H7 (cell line): Measurements from ENCODE around the gene PTPRT. TPM values are rescaled to one million over a fixed set of nuclear protein-coding genes. Genes with fewer than 3 reads are reported as not detected.
A peak's percentile ranks its signal among the peaks of the same experiment; 100 is the strongest.

Experiments used
- DNase-seq: peaks from one replicate; pipeline ENCODE4 v3.0.0; 2012
- H3K27me3 ChIP-seq: 2 replicates; pipeline ENCODE4 v1.6.0; 2011; ENCODE audit warnings: mild to moderate bottlenecking, low read length; ENCODE audit not compliant: control insufficient read depth, insufficient read depth
- H3K36me3 ChIP-seq: replicated peaks from 2 replicates; pipeline ENCODE4 v1.5.1; 2011; ENCODE audit warnings: low read length; ENCODE audit not compliant: control insufficient read depth, insufficient read depth
- H3K4me3 ChIP-seq: 2 replicates; pipeline ENCODE4 v1.5.1; 2011; ENCODE audit warnings: low read depth, mild to moderate bottlenecking, control low read depth, low read length, moderate library complexity; ENCODE audit not compliant: insufficient read depth
- total RNA-seq: library from RNA; depleted of rRNA; stranded (reverse); fragments of >200 nt; shearing (Covaris generic); gene quantifications from 2 replicates; pipeline ENCODE4 v1.2.3, GENCODE V29; 2014

Gene PTPRT
- total RNA-seq, 1 experiment from 2014 or later: 0.07 TPM

- no peak overlapping the region for H3K4me3 ChIP-seq
- peaks cover 4% of the 10 kb centered on the region; the same call in 1 of the 2 replicates for H3K27me3 ChIP-seq
- H3K36me3 ChIP-seq: no peaks in the 10 kb centered on the region
- DNase-seq: no peak
Observed at GRCh38 chr20:42181064-42181463, 1008.6 kb downstream of the PTPRT start.

GRCh38 chr20:42179768-42180167, 1009.9 kb downstream of the PTPRT start:
- H3K36me3 ChIP-seq: no peaks in the 10 kb centered on the region
- no peak for DNase-seq

GRCh38 chr20:42173440-42173839, 1016.3 kb downstream of the PTPRT start:
- H3K27me3 ChIP-seq: peaks cover 2% of the 10 kb centered on the region; the same call in 1 of the 2 replicates
- DNase-seq: no peak
- no peaks in the 10 kb centered on the region for H3K36me3 ChIP-seq
- no peak overlapping the region for H3K4me3 ChIP-seq

More at GRCh38 chr20:42179768-42180167, 1009.9 kb downstream of the PTPRT start:
- peaks cover 3% of the 10 kb centered on the region; the same call in 1 of the 2 replicates for H3K27me3 ChIP-seq
- no peak overlapping the region for H3K4me3 ChIP-seq

- Histone ChIP-seq H3K4me3 (no peak overlapping the region), H3K27me3 (no peaks in the 10 kb centered on the region; the same call in 1 of the 2 replicates), H3K36me3 (no peaks in the 10 kb centered on the region)
- DNase-seq: no peak
Observed at GRCh38 chr20:42164121-42164890, 1025.4 kb downstream of the PTPRT start.

- Histone ChIP-seq H3K4me3 (no peak overlapping the region), H3K27me3 (no peaks in the 10 kb centered on the region), H3K36me3 (no peaks in the 10 kb centered on the region)
- DNase-seq: peak; percentile 16
Observed at GRCh38 chr20:42161228-42161829, 1028.4 kb downstream of the PTPRT start.

GRCh38 chr20:42159808-42160207, 1029.9 kb downstream of the PTPRT start:
- DNase-seq: no peak
- Histone ChIP-seq H3K27me3 (no peaks in the 10 kb centered on the region), H3K36me3 (no peaks in the 10 kb centered on the region), H3K4me3 (no peak overlapping the region)

GRCh38 chr20:42158272-42158671, 1031.4 kb downstream of the PTPRT start:
- Histone ChIP-seq H3K36me3 (no peaks in the 10 kb centered on the region), H3K27me3 (no peaks in the 10 kb centered on the region), H3K4me3 (no peak overlapping the region)
- no peak for DNase-seq

- H3K27me3 ChIP-seq: no peaks in the 10 kb centered on the region
- H3K4me3 ChIP-seq: no peak overlapping the region
Observed at GRCh38 chr20:42155586-42155985, 1034.1 kb downstream of the PTPRT start.

GRCh38 chr20:42152575-42152974, 1037.1 kb downstream of the PTPRT start:
- no peak for DNase-seq
- H3K36me3 ChIP-seq: no peaks in the 10 kb centered on the region
- H3K27me3 ChIP-seq: no peaks in the 10 kb centered on the region
- H3K4me3 ChIP-seq: no peak overlapping the region

More at GRCh38 chr20:42155586-42155985, 1034.1 kb downstream of the PTPRT start:
- no peak for DNase-seq
- H3K36me3 ChIP-seq: no peaks in the 10 kb centered on the region

- Histone ChIP-seq H3K4me3 (no peak overlapping the region), H3K27me3 (no peaks in the 10 kb centered on the region), H3K36me3 (no peaks in the 10 kb centered on the region)
- no peak for DNase-seq
Observed at GRCh38 chr20:42150230-42150629, 1039.5 kb downstream of the PTPRT start.

GRCh38 chr20:42138729-42139128, 1051.0 kb downstream of the PTPRT start:
- no peak overlapping the region for H3K4me3 ChIP-seq
- no peaks in the 10 kb centered on the region for H3K36me3 ChIP-seq
- no peak for DNase-seq
- H3K27me3 ChIP-seq: no peaks in the 10 kb centered on the region

- no peak overlapping the region for H3K4me3 ChIP-seq
- no peak for DNase-seq
- no peaks in the 10 kb centered on the region for H3K27me3 ChIP-seq
- no peaks in the 10 kb centered on the region for H3K36me3 ChIP-seq
Observed at GRCh38 chr20:42134265-42135098, 1055.2 kb downstream of the PTPRT start.

GRCh38 chr20:42130810-42131596, 1058.7 kb downstream of the PTPRT start:
- Histone ChIP-seq H3K27me3 (no peaks in the 10 kb centered on the region; the same call in 1 of the 2 replicates), H3K4me3 (no peak overlapping the region), H3K36me3 (no peaks in the 10 kb centered on the region)
- DNase-seq: no peak

- H3K36me3 ChIP-seq: no peaks in the 10 kb centered on the region
- no peak for DNase-seq
- H3K27me3 ChIP-seq: no peaks in the 10 kb centered on the region; the same call in 1 of the 2 replicates
- no peak overlapping the region for H3K4me3 ChIP-seq
Observed at GRCh38 chr20:42125426-42125825, 1064.3 kb downstream of the PTPRT start.
